Upper lobe of left lung (tissue), 4 donors: Measurements from ENCODE around the gene PSMB2.

ENCODE experiments used
- CTCF ChIP-seq, 6 experiments: fragments of 450-650 bp in 4 of 6; fragments of 200-600 bp in 2 of 6; sonication (generic) in 2 of 6; IDR thresholded peaks; one replicate each; pipeline ENCODE4 v1.5.1; 2016 to 2019; ENCODE audit warnings: antibody characterized with exemption in 6 of 6
- EP300 ChIP-seq, 4 donors: sonication (generic); formaldehyde crosslinking; IDR thresholded peaks; one replicate each; pipeline ENCODE4 v1.5.1; 2017; ENCODE audit warnings: antibody characterized with exemption in 4 of 4, control low read depth in 2 of 4
- POLR2A ChIP-seq, 4 donors: fragments of 450-650 bp; IDR thresholded peaks; one replicate each; pipeline ENCODE4 v1.5.1; 2016 to 2017; ENCODE audit warnings: antibody characterized with exemption in 4 of 4, mild to moderate bottlenecking in 2 of 4

GRCh38 chr1:35594005-35594760 lies 47.1 kb downstream of the PSMB2 start:
- TF ChIP-seq POLR2A (IDR thresholded peaks at IDR 0.05) (no peak), CTCF (IDR thresholded peaks at IDR 0.05) (no peak), EP300 (IDR thresholded peaks at IDR 0.05) (no peak)
